Measurements from ENCODE around the gene LIMS2. TPM values are rescaled to one million over a fixed set of nuclear protein-coding genes. Genes with fewer than 3 reads are reported as not detected.
A peak's percentile ranks its signal among the peaks of the same experiment; 100 is the strongest.

Gene LIMS2
- total and polyA plus RNA-seq, 2 experiments from 2014 or later, result 1.6 to 3.5 TPM

- Histone ChIP-seq H3K4me2 (peak overlapping the region; percentile 55; the same call in 1 of the 2 replicates), H3K36me3 (ENCODE audit: insufficient read depth) (no peaks in the 10 kb centered on the region), H2AFZ (peak overlapping the region; percentile 89; the same call in 1 of the 2 replicates), H3K79me2 (replicated peaks; ENCODE audit: insufficient read depth) (no peaks in the 10 kb centered on the region), H3K4me1 (ENCODE audit: insufficient read depth) (peaks cover 10% of the 10 kb centered on the region; the same call in 1 of the 2 replicates), H4K20me1 (replicated peaks; ENCODE audit: insufficient read depth) (no peaks in the 10 kb centered on the region), H3K9me2 (ENCODE audit: insufficient read depth) (no peaks in the 10 kb centered on the region), H3F3A (replicated peaks; ENCODE audit: low read depth) (no peaks in the 10 kb centered on the region), H3K4me3 (no peak overlapping the region), H3K27ac (ENCODE audit: low read depth) (peak overlapping the region; percentile 55; the same call in 1 of the 2 replicates), H3K27me3 (ENCODE audit: insufficient read depth) (no peaks in the 10 kb centered on the region)
- peaks cover 2% of the 10 kb centered on the region for H3K27me3 Mint-ChIP-seq (ENCODE audit: insufficient read depth, low read depth, poor library complexity)
- DNase-seq (ENCODE audit: low spot score), result peak; percentile 72
- H3K9me3 Mint-ChIP-seq, result no peaks in the 10 kb centered on the region
- ATAC-seq, result peak; percentile 71
- 0 out of 2 replicates have a peak, but pooled peaks have one; percentile 21 for TF ChIP-seq CREB1 (CRISPR knock-in tag; IDR thresholded peaks at IDR 0.05; ENCODE audit: low read depth)
- no peak for TF ChIP-seq EZH2phosphoT487 (IDR thresholded peaks at IDR 0.05; ENCODE audit: unreplicated experiment)
- no peak for TF ChIP-seq ETS1 (IDR thresholded peaks at IDR 0.05)
- TF ChIP-seq ZNF462 (CRISPR knock-in tag; IDR thresholded peaks at IDR 0.05), result no peak
- no peaks in the 10 kb centered on the region for H3K36me3 Mint-ChIP-seq (ENCODE audit: low read depth)
- peak overlapping the region; percentile 54; the same call in 2 of the 3 replicates for H3K4me3 Mint-ChIP-seq
- H3K27ac Mint-ChIP-seq, result peak overlapping the region; percentile 62; the same call in 1 of the 2 replicates
- H3K4me1 Mint-ChIP-seq, result peaks cover 7% of the 10 kb centered on the region; the same call in 2 of the 3 replicates
Observed at GRCh38 chr2:127638361-127639110, 36.8 kb downstream of the LIMS2 start.
